Stimulated activated CD8-positive, alpha-beta memory T cell treated with anti-CD3 and anti-CD28 coated beads, Interleukin-4, amount 100 ng/mL, for 4 hours (primary cell): ENCODE data around the gene IL1RAPL2.
"Not testable (repeated sequence)": the region's sequence is repeated elsewhere in the genome, so short reads cannot be mapped to it uniquely, and the experiment has no call there.

Experiments used
- DNase-seq, 2 donors: peaks; one replicate each; pipeline ENCODE4 v3.0.0-alpha.2; 2020; ENCODE audit warnings: low read depth in 2 of 2, low spot score in 1 of 2

Gene IL1RAPL2

DNA sequence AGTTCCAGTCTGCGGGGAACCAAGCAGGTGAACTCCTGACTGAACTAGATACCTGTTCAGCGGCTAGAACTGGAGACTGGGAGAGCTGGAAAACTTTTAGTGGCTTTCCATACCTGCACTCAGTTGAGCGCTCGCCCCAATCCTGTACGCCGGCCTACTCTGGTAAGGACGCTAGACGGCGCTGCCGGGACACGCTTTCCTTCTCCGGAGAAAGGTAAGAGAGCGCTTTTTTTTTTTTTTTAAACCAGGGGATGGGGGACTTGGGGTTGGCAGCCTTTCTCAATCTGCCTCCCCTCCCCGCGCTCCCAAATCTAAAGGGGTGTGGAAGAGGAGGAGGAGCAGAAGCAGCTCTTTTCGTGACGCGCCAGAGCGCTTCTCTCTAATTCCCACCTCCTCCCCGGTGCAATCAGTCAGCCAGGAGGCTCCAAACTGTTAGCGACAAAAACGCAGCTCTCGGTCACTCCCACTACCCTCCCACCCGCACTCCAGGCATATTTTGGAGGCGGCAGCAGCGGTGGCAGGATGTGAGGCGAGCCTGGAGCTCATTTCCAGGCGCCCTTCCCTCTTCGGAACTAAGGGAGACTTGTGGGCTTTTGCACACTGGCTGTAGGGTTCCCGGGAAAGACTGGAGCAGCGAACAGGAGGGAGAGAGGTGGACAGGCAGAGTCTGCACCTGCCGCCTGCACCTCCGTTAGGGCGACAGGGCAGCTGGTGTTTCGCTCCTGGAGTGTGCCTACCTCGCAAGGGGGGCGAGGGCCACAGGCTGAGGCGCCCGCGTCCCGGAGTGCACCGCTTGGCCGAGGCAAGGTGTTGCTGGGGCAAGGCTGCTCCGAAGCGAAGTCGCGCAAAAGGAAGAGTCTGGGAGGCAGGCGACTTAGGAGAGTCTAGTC, at the start of gene IL1RAPL2:
Gene IL1RAPL2 (plus strand): TSS at position 409 of the 890 bp plus-strand sequence.
- no peak for DNase-seq

DNA sequence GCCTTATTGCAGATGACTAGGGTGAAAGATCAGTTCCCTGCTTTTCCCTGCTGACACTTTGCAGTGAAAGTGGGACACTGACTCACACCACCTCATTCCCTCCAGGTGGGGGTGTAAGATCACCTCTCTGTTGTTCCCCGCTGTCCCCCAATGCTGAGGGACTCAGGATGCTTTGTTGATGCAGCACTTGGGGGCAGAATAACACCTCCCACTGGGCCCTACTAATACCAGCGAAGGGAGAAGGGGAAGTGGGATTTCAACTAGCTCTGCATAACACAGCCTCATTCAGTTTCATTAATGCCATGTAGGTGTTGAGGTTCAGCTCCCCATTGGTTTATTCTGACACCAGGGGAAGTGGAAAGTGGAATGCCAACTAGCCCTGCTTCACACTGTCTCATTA, 43.6 kb upstream of the IL1RAPL2 start:
- DNase-seq = no peak

GRCh38 chrX:104523858-104524257, 42.1 kb upstream of the IL1RAPL2 start:
- no peak for DNase-seq

DNA sequence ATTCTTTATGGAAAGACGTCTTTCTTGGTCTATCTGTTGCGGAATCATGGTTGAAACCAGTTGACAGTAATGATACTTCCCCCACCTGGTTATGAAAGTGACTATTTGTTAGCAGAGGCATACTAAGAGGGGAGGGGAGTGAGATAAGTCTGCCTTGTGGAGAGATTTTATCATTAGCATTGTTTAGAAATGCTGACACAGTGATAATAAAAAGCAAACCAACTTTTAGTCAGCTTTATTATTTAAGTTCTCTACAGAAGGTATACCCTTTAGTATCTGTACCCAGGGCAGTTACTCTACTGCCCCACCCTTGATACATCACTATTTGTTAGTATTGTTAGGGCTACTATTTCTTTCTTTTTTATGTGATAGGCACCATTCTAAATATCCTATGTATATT, 26.9 kb upstream of the IL1RAPL2 start:
- no peak for DNase-seq

GRCh38 chrX:104542447-104542846, 23.6 kb upstream of the IL1RAPL2 start:
- DNase-seq = not testable (repeated sequence)

DNA sequence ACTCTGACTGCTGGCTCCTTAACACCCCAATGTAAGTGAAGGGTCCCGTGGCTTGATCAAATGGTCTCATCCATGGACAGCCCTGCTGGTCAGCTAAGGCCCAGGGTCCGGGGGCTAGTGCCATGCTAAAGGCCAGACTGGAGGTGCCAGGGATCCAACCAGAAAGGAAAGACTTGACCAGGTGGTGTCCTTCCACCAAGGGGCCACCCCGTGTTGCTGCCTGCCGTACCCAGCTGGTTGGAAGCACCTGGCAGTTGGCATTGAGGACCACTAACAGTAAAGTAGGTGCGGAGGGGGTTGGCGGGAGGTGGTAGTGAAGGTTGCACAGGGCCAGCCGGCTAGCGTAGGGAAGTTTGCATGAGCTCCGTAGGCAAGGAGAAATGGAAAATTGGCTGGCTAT, 1.7 kb upstream of the IL1RAPL2 start:
- DNase-seq = no peak

DNA sequence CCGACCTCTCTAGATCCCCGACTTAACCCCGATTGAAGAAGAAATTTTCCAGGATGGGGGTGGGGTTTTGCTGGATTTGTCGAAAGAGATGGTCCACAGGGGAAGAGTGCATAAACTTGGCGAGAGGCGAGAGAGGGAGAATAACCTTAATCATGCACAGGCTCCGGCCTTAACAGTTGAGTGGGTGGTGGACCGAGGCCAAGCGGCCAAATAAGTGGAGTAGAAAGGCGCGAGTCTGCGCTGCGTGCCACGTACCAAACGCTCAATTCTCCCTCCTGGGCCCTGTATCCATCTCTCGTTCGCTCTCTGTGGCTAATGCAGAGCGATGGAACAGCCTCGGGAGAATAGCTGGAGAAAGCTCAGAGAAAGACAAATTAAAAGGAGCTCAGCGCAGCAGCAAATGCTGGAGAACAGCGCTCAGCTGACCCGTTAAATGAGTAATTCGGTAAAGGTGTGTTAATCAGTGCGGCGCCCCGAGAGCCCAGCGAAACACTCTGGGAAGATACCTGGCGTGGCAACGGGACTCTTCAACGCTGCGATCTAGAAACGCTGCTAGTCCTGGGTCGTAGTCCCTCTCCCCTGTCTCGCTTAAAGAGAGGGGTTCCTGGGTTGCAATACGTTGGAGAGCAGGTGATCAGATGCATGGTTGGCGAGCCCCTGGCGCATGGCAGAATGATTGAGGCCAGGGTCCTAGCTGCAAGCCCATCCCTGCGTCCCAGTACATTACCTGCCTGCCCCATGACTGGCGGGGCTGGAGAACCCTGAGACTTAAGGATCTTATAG, 887 bp upstream of the IL1RAPL2 start:
- no peak for DNase-seq

DNA sequence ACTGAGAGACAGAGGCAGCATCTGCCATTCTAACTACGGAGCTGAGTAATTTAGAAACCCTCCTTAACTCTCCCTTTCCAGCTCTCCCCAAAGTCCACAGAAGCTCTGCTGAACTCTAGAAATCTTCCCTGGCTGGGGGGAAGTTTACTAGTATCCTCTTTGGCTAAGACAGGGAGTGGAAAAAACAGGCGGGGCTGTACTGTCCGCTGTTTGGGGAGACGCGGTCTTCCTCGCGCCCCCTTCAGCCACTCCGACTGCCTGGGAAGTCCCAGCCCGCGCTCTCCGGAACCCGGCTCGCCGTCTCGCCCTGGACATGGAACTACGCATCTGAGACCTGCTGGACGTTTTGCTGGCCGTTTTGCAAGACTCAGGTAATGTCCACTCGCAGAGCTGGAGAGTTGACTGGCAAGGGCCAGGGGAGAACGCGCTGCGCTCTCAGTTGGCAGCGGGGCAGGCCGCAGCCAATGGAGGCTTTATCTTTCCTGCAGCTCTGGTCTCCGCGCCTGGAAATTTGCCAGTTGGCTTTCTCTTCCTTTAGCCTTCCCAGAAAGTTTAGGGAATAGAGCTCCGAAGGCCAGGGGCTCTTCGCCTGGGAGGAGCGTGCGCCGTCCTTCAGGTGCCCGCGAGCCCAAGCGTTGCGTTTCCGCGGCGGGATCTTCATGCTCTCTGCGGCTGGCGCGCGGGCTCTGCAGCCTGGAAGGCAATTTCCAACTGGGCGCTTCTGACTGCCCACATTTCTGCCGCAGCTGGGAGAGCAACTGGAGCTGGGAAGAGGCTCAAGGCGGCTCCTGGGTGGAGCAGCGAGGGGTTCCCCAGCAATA, 892 bp downstream of the IL1RAPL2 start:
- DNase-seq = no peak

- DNase-seq = no peak
Observed at GRCh38 chrX:104567506-104567905, 1.5 kb downstream of the IL1RAPL2 start.

GRCh38 chrX:104568304-104568915, 2.4 kb downstream of the IL1RAPL2 start:
- no peak for DNase-seq

DNA sequence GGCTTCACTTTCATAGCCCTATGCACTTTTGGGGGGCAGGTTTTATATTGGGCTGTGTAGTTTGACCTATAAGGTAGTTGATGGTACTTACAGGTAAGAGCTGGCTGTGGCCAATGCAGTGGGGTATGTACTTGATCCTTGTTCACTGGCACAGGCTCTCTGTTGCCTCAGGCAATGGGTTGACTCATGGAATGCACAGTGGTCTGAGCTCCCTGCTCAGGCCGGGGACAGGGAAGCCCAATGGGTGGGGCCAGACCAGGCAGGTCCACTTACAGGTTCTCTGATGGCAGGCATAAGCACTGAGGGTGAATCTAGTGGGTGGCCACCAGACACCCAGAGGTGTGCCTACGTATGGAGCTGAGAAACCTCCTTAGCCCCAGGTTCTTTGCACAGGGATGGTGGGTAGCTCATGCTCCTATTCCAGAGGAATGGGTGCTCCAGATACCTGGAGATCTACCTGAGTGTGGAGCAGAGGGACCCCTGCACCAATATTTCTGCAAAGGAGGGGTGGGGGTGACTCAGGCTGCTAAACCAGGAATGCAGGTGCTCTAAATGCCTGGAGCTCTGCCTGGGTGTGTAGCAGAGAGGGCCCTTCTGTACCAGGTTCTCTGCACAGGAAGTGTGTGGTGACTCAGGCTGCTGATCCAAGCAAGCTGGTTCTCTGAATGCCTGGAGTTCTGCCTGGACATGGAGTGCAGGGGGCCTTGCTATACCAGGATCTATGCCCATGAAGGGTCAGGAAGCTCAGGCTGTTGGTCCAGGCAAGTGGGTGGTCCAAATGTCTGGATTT, 52.3 kb downstream of the IL1RAPL2 start:
- DNase-seq = no peak

DNA sequence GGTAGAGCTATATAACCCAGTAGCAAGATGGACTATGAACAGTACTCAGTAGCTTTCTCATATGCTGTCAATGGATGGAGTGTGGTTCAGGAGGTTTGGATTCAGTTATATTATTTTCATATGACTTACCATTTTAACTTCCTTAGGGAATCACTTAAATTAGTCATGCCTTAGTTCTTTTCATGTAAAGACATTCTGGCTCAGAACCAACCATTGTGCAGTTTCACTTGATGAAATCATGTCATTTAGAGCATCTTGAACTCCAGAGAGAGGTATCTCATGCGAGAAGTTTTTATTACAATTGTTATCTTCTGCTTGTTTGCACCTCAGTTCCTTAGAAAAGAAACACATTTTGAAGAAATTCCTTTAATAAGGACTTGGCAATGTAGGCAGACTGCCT, 55.8 kb downstream of the IL1RAPL2 start:
- DNase-seq = no peak

DNA sequence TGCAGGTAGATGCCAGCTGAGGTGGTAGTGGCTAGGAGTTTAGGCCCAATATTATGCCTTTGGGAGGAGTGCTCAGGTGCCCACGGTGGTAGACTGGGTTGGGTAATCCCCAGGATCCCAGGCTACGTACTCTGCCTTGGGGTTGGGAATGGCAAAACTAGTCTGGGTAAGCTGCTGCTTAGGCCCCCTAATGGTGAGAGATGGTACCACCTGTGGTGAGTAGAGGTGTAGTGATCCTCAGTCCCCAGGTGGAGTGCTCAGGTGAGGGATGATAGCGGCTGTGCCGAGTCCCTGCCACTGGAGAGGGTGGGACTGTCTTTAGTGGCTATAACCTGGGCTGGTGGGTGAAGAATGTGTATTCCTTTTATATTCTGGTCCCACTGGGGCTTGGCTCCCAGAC, 75.2 kb downstream of the IL1RAPL2 start:
- no peak for DNase-seq

GRCh38 chrX:104647084-104647483, 81.1 kb downstream of the IL1RAPL2 start:
- no peak for DNase-seq

DNA sequence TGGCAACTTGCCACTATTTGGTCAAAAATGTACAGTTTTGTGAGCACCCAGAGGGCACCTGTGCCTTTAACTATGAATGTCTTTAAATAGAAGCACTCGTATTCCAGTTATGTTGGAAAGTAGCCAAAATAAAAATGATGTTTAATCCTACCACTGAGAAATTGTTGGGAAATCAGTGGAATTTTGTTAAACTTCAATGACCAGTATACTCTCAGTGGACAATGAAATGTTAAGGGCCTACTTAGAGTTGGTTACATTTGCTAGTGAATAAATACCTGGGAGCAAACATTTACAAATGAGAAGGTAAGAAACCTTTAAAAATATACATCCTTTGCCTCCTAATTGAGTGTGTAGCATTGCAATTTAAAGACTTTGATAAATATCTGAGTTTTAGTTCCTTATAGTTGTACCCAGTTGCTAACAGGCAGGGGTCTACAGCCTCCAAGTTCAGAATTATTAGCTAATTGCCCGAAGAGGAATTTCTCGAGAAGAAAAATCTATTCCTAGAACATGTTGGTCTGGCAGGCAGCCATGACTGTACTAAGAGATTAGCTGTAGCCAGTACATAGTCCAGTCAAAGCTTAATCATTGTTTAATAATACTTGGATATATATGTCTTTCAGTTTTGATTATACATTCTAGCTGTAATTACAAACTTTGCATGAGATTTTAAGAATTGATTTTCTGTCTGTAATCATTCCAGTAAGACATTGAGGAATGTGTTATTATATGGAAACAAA, 93.2 kb downstream of the IL1RAPL2 start:
- DNase-seq = no peak

DNA sequence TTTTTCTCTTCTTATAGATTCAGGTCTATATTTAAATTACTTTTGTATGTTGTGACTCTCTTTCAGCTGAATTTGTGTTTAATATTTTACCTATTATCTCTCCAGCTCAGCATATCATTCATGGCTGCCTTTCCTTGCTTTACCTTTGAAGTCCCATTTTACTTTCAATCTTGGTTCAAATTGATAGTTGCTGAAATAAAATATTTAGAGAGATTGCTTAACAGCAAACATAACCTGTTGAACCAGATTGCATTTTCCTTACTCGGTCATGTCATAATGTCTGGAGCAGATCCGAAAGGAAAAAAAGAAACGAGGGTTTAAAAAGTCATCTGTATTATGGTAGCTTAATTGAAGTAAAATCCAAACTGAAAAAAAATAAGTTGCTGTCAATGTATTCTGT, 94.1 kb downstream of the IL1RAPL2 start:
- DNase-seq = no peak

- no peak for DNase-seq
Observed at GRCh38 chrX:104662694-104663093, 96.7 kb downstream of the IL1RAPL2 start.

DNA sequence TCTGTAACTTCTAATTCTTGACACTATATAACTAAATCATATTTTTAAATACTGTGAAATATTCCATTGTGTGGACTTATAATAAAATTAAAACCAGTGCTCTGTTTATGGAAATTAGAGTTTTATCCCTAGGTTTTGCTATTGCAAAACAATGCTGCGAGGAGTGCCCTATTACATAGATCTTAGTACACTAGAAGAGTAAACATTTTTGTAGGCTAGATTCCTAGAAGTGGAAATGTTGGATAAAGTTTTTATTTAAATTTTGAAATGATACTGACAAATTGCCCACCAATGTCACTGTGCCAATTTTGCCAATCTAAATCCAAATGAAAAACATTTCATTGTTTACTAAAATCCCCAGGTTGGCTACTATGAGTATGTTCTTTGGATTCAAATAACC, 99.7 kb downstream of the IL1RAPL2 start:
- DNase-seq = no peak

DNA sequence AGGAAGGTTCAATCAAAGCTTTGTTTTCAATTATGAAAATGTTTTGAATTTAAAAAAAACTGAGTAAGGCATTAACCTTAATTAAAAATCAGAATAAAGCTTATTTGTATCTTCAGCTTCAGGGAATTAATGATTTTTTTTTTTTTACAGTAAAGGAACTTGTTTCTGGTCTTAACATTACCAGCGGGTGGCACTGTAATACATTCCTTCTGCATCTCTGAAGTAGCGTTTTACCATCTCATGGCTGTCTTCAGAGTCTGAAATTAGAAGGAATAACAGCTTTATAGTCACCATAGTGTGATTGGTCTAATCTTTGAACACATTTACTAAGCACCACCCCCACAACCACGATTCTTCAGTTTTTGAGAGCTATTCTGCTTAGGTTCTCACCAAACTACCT, 102.6 kb downstream of the IL1RAPL2 start:
- DNase-seq = no peak

DNA sequence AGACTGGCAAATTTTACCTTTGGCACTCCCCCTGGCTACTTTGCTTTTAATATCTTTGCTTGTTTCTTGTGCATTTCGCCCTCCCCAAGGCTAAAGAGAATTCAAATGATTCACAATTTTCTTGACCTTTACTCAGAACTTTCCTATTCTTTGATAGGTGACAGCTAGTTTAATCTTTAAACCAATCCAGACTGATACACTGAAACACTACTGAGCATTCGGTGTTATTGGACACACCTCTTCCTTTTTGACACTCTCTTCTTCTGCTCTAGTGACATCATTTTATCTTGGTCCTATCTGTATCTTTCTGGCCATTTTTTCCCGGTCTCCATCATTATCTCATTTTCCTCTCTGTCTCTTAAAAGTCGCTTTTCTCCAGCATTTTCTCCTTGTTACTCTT, 103.1 kb downstream of the IL1RAPL2 start:
- DNase-seq = no peak
